ENCODE measurements around the gene TIMM44. TPM values are rescaled to one million over a fixed set of nuclear protein-coding genes. Genes with fewer than 3 reads are reported as not detected.

Gene TIMM44
- total RNA-seq, 4 donors from 2014 or later: 60.1 to 91.3 (median 77.1) TPM

DNA sequence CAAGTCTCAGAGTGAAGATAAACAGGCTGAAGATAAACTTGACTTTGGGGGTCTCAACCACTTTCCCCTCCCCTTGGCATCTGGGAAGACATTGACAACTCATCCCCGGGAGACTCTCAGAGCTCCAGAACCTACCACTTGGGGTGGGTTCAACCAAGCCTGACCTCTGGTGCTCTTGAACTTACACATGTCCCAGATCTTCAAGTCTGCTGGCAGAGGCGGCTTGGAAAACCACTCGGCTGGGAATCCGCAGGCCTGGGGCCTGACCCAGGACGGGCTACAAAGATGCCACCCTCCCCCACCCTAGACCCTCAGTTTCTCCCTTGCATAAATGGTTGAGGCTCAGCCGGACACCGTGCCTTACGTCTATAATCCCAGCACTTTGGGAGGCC lies 54.6 kb downstream of the TIMM44 start:
- H3K9me3 ChIP-seq: no peaks in the 10 kb centered on the region
- H3K4me3 ChIP-seq: peak overlapping the region in 1 of 4 donors; percentile 32
- no peak for DNase-seq (ENCODE audit: low spot score in 2 of 2)
- peaks cover 0 to 7% (median 2%) of the 10 kb centered on the region in 4 donors for H3K4me1 ChIP-seq
- TF ChIP-seq EP300 (IDR thresholded peaks at IDR 0.05) (no peak), POLR2A (IDR thresholded peaks at IDR 0.05) (no peak)
- TF ChIP-seq, protein P1, sequence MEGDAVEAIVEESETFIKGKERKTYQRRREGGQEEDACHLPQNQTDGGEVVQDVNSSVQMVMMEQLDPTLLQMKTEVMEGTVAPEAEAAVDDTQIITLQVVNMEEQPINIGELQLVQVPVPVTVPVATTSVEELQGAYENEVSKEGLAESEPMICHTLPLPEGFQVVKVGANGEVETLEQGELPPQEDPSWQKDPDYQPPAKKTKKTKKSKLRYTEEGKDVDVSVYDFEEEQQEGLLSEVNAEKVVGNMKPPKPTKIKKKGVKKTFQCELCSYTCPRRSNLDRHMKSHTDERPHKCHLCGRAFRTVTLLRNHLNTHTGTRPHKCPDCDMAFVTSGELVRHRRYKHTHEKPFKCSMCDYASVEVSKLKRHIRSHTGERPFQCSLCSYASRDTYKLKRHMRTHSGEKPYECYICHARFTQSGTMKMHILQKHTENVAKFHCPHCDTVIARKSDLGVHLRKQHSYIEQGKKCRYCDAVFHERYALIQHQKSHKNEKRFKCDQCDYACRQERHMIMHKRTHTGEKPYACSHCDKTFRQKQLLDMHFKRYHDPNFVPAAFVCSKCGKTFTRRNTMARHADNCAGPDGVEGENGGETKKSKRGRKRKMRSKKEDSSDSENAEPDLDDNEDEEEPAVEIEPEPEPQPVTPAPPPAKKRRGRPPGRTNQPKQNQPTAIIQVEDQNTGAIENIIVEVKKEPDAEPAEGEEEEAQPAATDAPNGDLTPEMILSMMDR (IDR thresholded peaks at IDR 0.05): no peak
- no peak overlapping the region for H3K27ac ChIP-seq
- peaks cover 0 to 70% of the 10 kb centered on the region in 2 donors for H3K27me3 ChIP-seq
- WGBS, 2 donors: 57 to 80% methylated on average over 7 to 8 of the region's 8 CpGs
- no peaks in the 10 kb centered on the region for H3K36me3 ChIP-seq

GRCh38 chr19:7888145-7888825 lies 55.2 kb downstream of the TIMM44 start, which contains the start of gene LRRC8E:
Gene LRRC8E, plus strand, starts transcription at chr19:7888510. Its CDS starts 7,094 bp downstream, at chr19:7895604.
- Histone ChIP-seq H3K27ac (no peak within 1 kb of the TSS), H3K4me3 (peak within 1 kb of the TSS in 1 of 4 donors; percentile 32), H3K27me3 (peaks cover 0 to 65% of the 10 kb centered on the region in 2 donors), H3K9me3 (no peaks in the 10 kb centered on the region), H3K4me1 (peaks cover 0 to 7% (median 2%) of the 10 kb centered on the region in 4 donors), H3K36me3 (no peaks in the 10 kb centered on the region)
- DNase-seq (ENCODE audit: low spot score in 2 of 2): no peak
- TF ChIP-seq POLR2A (IDR thresholded peaks at IDR 0.05): no peak
- TF ChIP-seq EP300 (IDR thresholded peaks at IDR 0.05): no peak
- TF ChIP-seq, protein P1 (IDR thresholded peaks at IDR 0.05): no peak
- WGBS, 2 donors: 16 to 17% methylated on average over 25 to 26 of the region's 53 CpGs

GRCh38 chr19:7887408-7888144 lies 55.9 kb downstream of the TIMM44 start:
- H3K4me3 ChIP-seq: no peak overlapping the region
- no peak for TF ChIP-seq EP300 (IDR thresholded peaks at IDR 0.05)
- TF ChIP-seq POLR2A (IDR thresholded peaks at IDR 0.05): no peak
- TF ChIP-seq, protein P1 (IDR thresholded peaks at IDR 0.05): no peak
- H3K27me3 ChIP-seq: peaks cover 0 to 58% of the 10 kb centered on the region in 2 donors
- H3K27ac ChIP-seq: no peak overlapping the region
- no peaks in the 10 kb centered on the region for H3K36me3 ChIP-seq
- DNase-seq (ENCODE audit: low spot score in 2 of 2): no peak
- H3K4me1 ChIP-seq: peaks cover 0 to 7% (median 2%) of the 10 kb centered on the region in 4 donors
- WGBS, 2 donors: 80 to 83% methylated on average over 16 of the region's 16 CpGs
- H3K9me3 ChIP-seq: no peaks in the 10 kb centered on the region

- Histone ChIP-seq H3K4me3 (no peak overlapping the region), H3K27ac (no peak overlapping the region), H3K36me3 (no peaks in the 10 kb centered on the region), H3K4me1 (peaks cover 0 to 7% (median 2%) of the 10 kb centered on the region in 4 donors), H3K9me3 (no peaks in the 10 kb centered on the region), H3K27me3 (peaks cover 0 to 47% of the 10 kb centered on the region in 2 donors)
- TF ChIP-seq EP300 (IDR thresholded peaks at IDR 0.05) (no peak), POLR2A (IDR thresholded peaks at IDR 0.05) (no peak)
- TF ChIP-seq, protein P1 (IDR thresholded peaks at IDR 0.05): no peak
- WGBS, 2 donors: 88 to 91% methylated on average over 8 of the region's 8 CpGs
- no peak for DNase-seq (ENCODE audit: low spot score in 2 of 2)
Measured at GRCh38 chr19:7885818-7886217, 57.6 kb downstream of the TIMM44 start.

All from tibial nerve (tissue), 4 donors.